Calu3 (cell line): Measurements from ENCODE around the gene FTO. TPM values are rescaled to one million over a fixed set of nuclear protein-coding genes. Genes with fewer than 3 reads are reported as not detected.

Source experiments
- BruUV-seq: library from RNA; stranded (reverse); fragments of 400-500 nt; replicated peaks from 2 replicates; lab custom pipeline; 2021; lab: Mats Ljungman, UMichigan
- CTCF ChIA-PET: fragments of 300-600 bp; sonication (Branson Sonifier 250); formaldehyde crosslinking; loops from one replicate; lab custom pipeline; 2022; ENCODE audit warnings: antibody characterized with exemption; lab: Charles Lee
- DNase-seq: peaks from one replicate; pipeline ENCODE4 v3.0.0; 2022
- H3K27ac Mint-ChIP-seq: one replicate; pipeline ENCODE4 v1.8.0; 2022; ENCODE audit warnings: mixed read lengths; ENCODE audit not compliant: unreplicated experiment
- H3K27me3 Mint-ChIP-seq: one replicate; pipeline ENCODE4 v1.8.0; 2022; ENCODE audit warnings: mixed read lengths; ENCODE audit not compliant: unreplicated experiment
- H3K36me3 Mint-ChIP-seq: one replicate; pipeline ENCODE4 v1.8.0; 2022; ENCODE audit warnings: mild to moderate bottlenecking, moderate library complexity, mixed read lengths; ENCODE audit not compliant: insufficient read depth, unreplicated experiment
- H3K4me1 Mint-ChIP-seq: one replicate; pipeline ENCODE4 v1.8.0; 2022; ENCODE audit warnings: mild to moderate bottlenecking, low read depth, mixed read lengths; ENCODE audit not compliant: unreplicated experiment
- H3K4me3 Mint-ChIP-seq: one replicate; pipeline ENCODE4 v1.8.0; 2022; ENCODE audit warnings: mild to moderate bottlenecking, low read depth, moderate library complexity, mixed read lengths; ENCODE audit not compliant: unreplicated experiment
- H3K9me3 Mint-ChIP-seq: one replicate; pipeline ENCODE4 v1.8.0; 2022; ENCODE audit warnings: low read depth, mixed read lengths; ENCODE audit not compliant: unreplicated experiment
- intact Hi-C: fragments of 100-400 bp; cut with micrococcal nuclease; formaldehyde crosslinking; loops from one replicate; pipeline ENCODE4 v1.10.0; 2022; ENCODE audit not compliant: unreplicated experiment
- total RNA-seq: library from RNA; stranded (reverse); gene quantifications from 2 replicates; pipeline ENCODE4 v1.2.3, GENCODE V29; 2022
- TF ChIP-seq, protein P1 (sequence below): fragments of 200-600 bp; IDR thresholded peaks from one replicate; pipeline ENCODE4 v1.8.0; 2022; ENCODE audit warnings: antibody characterized with exemption; ENCODE audit not compliant: unreplicated experiment

Gene FTO
- total RNA-seq, 1 experiment from 2014 or later: 68.9 TPM

DNA sequence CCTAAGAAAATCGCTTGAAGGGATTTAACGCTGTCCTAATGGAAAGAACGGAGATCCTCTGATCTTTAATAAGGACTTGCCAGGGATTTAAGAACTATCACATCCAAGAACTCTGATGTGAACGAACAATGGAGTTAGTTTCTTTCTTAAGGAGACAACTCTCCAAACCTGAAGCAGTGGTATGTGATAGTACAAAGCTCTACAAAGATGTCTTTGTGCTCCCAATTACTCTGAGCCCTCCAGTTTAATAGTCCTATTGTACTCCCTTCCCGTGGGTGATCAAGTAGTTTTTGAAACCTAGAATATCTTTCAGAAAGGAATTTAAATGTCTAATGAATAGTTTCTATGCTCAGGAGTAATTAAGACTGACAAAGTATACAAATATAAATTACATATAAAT is 123.8 kb downstream of the FTO start:
- no peak for DNase-seq
- no TSS peak for BruUV-seq
- H3K4me3 Mint-ChIP-seq: no peak overlapping the region
- H3K36me3 Mint-ChIP-seq: no peaks in the 10 kb centered on the region
- no peaks in the 10 kb centered on the region for H3K27me3 Mint-ChIP-seq
- TF ChIP-seq, protein P1, sequence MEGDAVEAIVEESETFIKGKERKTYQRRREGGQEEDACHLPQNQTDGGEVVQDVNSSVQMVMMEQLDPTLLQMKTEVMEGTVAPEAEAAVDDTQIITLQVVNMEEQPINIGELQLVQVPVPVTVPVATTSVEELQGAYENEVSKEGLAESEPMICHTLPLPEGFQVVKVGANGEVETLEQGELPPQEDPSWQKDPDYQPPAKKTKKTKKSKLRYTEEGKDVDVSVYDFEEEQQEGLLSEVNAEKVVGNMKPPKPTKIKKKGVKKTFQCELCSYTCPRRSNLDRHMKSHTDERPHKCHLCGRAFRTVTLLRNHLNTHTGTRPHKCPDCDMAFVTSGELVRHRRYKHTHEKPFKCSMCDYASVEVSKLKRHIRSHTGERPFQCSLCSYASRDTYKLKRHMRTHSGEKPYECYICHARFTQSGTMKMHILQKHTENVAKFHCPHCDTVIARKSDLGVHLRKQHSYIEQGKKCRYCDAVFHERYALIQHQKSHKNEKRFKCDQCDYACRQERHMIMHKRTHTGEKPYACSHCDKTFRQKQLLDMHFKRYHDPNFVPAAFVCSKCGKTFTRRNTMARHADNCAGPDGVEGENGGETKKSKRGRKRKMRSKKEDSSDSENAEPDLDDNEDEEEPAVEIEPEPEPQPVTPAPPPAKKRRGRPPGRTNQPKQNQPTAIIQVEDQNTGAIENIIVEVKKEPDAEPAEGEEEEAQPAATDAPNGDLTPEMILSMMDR: no peak
- CTCF ChIA-PET: interaction anchor here (0.6 kb wide), 1 partner anchor 236 kb away, joined by 4 read pairs; no protein-coding TSS in a partner anchor
- H3K4me1 Mint-ChIP-seq: peaks cover 11% of the 10 kb centered on the region
- H3K27ac Mint-ChIP-seq: no peak overlapping the region
- intact Hi-C loops: loop anchor here (2.0 kb wide), 1 partner anchor 47 kb away; no protein-coding TSS in a partner anchor
- no peaks in the 10 kb centered on the region for H3K9me3 Mint-ChIP-seq

DNA sequence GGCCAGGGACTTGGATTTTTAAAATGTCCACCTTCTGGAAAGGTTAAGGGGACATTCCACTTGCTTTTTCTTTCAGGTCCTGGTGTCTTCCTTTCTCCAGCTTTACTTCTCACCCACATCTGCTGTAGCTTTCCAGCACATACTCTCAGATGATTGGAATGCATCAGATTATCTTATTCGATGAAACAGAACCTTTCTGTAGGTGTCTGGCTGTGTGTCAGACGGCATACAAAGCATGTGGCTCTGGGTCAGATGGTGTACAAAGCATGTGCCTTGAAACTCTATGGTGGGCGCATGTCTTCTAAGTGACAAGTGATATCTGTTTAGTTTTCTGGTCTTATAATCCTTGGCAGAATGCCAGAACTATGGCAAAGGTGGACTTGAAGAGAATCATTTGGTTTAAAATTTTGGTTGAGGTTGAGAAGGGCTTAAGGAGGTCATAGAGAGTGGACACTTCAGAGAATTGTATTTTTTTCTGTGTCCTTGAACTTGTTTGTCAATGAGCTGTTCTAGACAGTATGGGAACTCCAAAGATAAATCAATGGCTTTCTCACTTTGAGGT is 125.3 kb downstream of the FTO start:
- Mint-ChIP-seq H3K27ac (peak overlapping the region; percentile 66), H3K4me3 (no peak overlapping the region), H3K27me3 (no peaks in the 10 kb centered on the region), H3K4me1 (peaks cover 11% of the 10 kb centered on the region), H3K9me3 (no peaks in the 10 kb centered on the region), H3K36me3 (no peaks in the 10 kb centered on the region)
- CTCF ChIA-PET: interaction anchor here (1.5 kb wide), 1 partner anchor 86 kb away, joined by 3 read pairs; no protein-coding TSS in a partner anchor
- no TSS peak for BruUV-seq
- TF ChIP-seq, protein P1: no peak
- intact Hi-C loops: no loop called here
- no peak for DNase-seq

DNA sequence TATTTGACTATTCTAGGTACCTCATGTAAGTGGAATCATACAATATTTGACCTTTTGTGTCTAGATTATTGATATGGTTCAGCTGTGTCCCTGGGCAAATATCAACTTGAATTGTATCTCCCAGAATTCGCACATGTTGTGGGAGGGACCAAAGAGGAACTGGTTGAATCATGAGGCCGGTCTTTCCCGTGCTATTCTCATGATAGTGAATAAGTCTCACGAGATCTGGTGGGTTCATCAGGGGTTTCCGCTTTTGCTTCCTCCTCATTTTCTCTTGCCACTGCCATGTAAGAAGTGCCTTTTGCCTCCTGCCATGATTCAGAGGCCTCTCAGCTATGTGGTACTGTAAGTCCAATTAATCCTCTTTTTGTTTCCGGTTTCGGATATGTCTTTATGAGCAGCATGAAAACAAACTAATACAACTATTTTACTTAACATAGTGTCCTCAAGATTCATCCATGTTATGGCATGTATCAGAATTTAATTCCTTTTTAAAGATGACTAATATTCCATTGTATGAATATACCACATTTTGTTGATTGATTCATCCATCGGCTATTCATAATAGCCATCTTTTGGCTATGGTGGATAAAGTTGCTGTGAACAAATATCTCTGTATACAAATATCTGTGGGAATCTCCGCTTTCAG is 129.1 kb downstream of the FTO start:
- intact Hi-C loops: no loop called here
- BruUV-seq: no TSS peak
- H3K36me3 Mint-ChIP-seq: no peaks in the 10 kb centered on the region
- H3K27me3 Mint-ChIP-seq: no peaks in the 10 kb centered on the region
- CTCF ChIA-PET: no interaction called here
- no peak overlapping the region for H3K27ac Mint-ChIP-seq
- peaks cover 11% of the 10 kb centered on the region for H3K4me1 Mint-ChIP-seq
- DNase-seq: no peak
- no peak overlapping the region for H3K4me3 Mint-ChIP-seq
- TF ChIP-seq, protein P1: no peak
- H3K9me3 Mint-ChIP-seq: no peaks in the 10 kb centered on the region

DNA sequence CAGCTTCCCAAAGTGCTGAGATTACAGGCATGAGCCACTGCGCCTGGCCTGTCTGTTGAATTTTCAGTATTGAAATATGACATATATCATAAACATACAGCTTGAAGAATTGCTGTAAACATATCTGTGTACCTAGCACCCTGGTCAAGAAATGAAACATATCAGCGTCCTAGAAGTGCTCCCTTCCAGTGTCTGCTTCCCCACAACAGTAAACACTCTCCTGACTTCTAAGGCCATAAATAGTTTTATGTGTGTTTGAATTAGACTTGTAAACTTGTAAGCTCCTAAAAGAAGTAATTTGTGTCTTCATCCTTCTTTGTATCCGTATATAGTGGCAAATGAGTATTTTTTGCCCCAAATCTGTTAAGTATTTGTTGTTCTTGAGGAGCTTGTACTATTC is 132.2 kb downstream of the FTO start:
- BruUV-seq: no TSS peak
- intact Hi-C loops: no loop called here

More for the DNA sequence above, 132.2 kb downstream of the FTO start:
- H3K9me3 Mint-ChIP-seq: no peaks in the 10 kb centered on the region
- CTCF ChIA-PET: no interaction called here
- no peak overlapping the region for H3K4me3 Mint-ChIP-seq
- no peaks in the 10 kb centered on the region for H3K4me1 Mint-ChIP-seq
- TF ChIP-seq, protein P1: no peak
- DNase-seq: no peak
- no peaks in the 10 kb centered on the region for H3K36me3 Mint-ChIP-seq
- no peaks in the 10 kb centered on the region for H3K27me3 Mint-ChIP-seq
- no peak overlapping the region for H3K27ac Mint-ChIP-seq
